OCI-LY1 (cell line): Measurements from ENCODE around the gene NLRP6.
A peak's percentile ranks its signal among the peaks of the same experiment; 100 is the strongest.
"Not testable (repeated sequence)": the region's sequence is repeated elsewhere in the genome, so short reads cannot be mapped to it uniquely, and the experiment has no call there.

ENCODE experiments used
- H2AFZ ChIP-seq: fragments of 200-600 bp; sonication (generic), shearing (Covaris generic); 2 replicates; pipeline ENCODE4 v1.6.0; 2014; ENCODE audit warnings: antibody characterized with exemption, mild to moderate bottlenecking, low read length
- H3F3A ChIP-seq: fragments of 200-600 bp; sonication (generic), shearing (Covaris generic); 2 replicates; pipeline ENCODE4 v1.6.0; 2014; ENCODE audit warnings: mild to moderate bottlenecking, antibody characterized with exemption, low read length, moderate library complexity; ENCODE audit not compliant: insufficient read depth
- H3K27ac ChIP-seq: fragments of 200-600 bp; sonication (generic); 2 replicates; pipeline ENCODE4 v1.5.1; 2014; ENCODE audit warnings: low read length, mixed run types, mild to moderate bottlenecking, low read depth; ENCODE audit not compliant: poor library complexity, severe bottlenecking
- H3K27me3 ChIP-seq: fragments of 200-600 bp; sonication (generic); 2 replicates; pipeline ENCODE4 v1.6.0; 2014; ENCODE audit warnings: antibody characterized with exemption, mild to moderate bottlenecking, low read length, moderate library complexity; ENCODE audit not compliant: insufficient read depth
- H3K36me3 ChIP-seq: fragments of 200-600 bp; sonication (generic); 2 replicates; pipeline ENCODE4 v1.6.1; 2014; ENCODE audit warnings: mild to moderate bottlenecking, antibody characterized with exemption, low read length, moderate library complexity, mixed read lengths; ENCODE audit not compliant: insufficient read depth
- H3K4me1 ChIP-seq: fragments of 200-600 bp; sonication (generic); 2 replicates; pipeline ENCODE4 v1.5.1; 2014; ENCODE audit warnings: mild to moderate bottlenecking, low read length, moderate library complexity; ENCODE audit not compliant: insufficient read depth, severe bottlenecking
- H3K4me2 ChIP-seq: fragments of 200-600 bp; sonication (generic), shearing (Covaris generic); 2 replicates; pipeline ENCODE4 v1.6.1; 2014; ENCODE audit warnings: low read length
- H3K4me3 ChIP-seq: fragments of 200-600 bp; sonication (generic); 2 replicates; pipeline ENCODE4 v1.5.1; 2014; ENCODE audit warnings: low read length, low read depth, mild to moderate bottlenecking, mixed read lengths; ENCODE audit not compliant: poor library complexity, severe bottlenecking
- H3K79me2 ChIP-seq: fragments of 200-600 bp; shearing (Covaris generic); 2 replicates; pipeline ENCODE4 v1.6.1; 2016; ENCODE audit warnings: mixed run types, low read length, mixed read lengths; ENCODE audit not compliant: insufficient read depth
- H3K9ac ChIP-seq: fragments of 200-600 bp; sonication (generic), shearing (Covaris generic); 2 replicates; pipeline ENCODE4 v1.6.1; 2014; ENCODE audit warnings: mild to moderate bottlenecking, low read length, mixed read lengths
- H3K9me2 ChIP-seq: fragments of 200-600 bp; sonication (generic), shearing (Covaris generic); 2 replicates; pipeline ENCODE4 v1.6.1; 2014; ENCODE audit warnings: low read depth, mild to moderate bottlenecking, low read length, mixed read lengths
- H3K9me3 ChIP-seq: fragments of 200-600 bp; shearing (Covaris generic); 2 replicates; pipeline ENCODE4 v1.6.1; 2014; ENCODE audit warnings: low read length, mixed read lengths
- H4K20me1 ChIP-seq: fragments of 200-600 bp; sonication (generic), shearing (Covaris generic); 2 replicates; pipeline ENCODE4 v1.6.0; 2016; ENCODE audit warnings: mild to moderate bottlenecking, low read length; ENCODE audit not compliant: insufficient read depth
- EZH2 ChIP-seq: fragments of 200-600 bp; sonication (generic), shearing (Covaris generic); IDR thresholded peaks from 2 replicates; pipeline ENCODE4 v1.8.0; 2017; ENCODE audit warnings: borderline replicate concordance, mixed run types, mild to moderate bottlenecking, antibody characterized with exemption, low read length, moderate library complexity, mixed read lengths
- TF ChIP-seq, protein P1 (sequence below): fragments of 200-600 bp; sonication (generic), shearing (Covaris generic); IDR thresholded peaks from 2 replicates; pipeline ENCODE4 v1.5.1; 2017; ENCODE audit warnings: mild to moderate bottlenecking, antibody characterized with exemption, low read length, moderate library complexity, mixed read lengths

NLRP6 gene

DNA sequence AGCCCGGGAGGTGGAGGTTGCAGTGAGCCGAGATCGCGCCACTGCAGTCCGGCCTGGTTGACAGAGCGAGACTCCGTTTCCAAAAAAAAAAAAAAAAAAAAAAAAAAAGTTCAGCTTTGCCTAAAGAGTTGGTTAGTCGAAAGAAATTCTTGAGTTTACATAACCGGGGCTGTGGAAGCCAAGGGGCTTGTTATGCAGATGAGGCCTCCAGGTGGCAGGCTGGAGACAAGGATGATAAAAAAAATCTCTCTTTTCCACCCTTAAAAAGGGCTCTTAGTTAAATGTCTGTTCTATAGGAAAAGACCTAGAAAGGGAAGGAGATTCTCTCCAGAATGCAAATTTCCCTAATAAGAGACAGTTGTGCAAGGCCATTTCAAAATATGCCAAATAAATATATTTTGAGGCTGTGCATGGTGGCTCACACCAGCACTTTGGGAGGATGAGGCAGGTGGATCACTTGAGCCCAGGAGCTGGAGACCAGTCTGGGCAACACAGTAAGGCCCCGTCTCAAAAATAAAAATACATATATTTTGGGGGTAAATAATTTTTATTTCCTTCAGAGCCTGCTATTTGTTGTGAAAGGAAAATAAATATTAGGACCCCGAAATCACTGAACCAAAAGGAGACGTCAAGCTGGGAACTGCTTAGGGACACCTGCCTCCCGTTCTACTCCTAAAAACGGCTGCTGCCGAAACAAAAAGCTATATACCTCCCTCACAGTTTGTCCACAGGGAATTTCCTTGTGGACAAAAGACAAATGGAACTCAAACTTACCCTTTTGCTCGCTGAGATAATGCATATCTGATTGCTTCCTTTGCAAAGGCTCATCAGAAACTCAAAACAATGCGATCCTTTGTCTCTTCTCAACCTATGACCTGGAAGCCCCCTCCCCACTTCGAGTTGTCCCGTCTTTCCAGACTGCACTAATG, 27.0 kb downstream of the NLRP6 start:
- Histone ChIP-seq H3K9ac (no peak overlapping the region), H3K4me2 (no peak overlapping the region), H3K79me2 (no peaks in the 10 kb centered on the region)

DNA sequence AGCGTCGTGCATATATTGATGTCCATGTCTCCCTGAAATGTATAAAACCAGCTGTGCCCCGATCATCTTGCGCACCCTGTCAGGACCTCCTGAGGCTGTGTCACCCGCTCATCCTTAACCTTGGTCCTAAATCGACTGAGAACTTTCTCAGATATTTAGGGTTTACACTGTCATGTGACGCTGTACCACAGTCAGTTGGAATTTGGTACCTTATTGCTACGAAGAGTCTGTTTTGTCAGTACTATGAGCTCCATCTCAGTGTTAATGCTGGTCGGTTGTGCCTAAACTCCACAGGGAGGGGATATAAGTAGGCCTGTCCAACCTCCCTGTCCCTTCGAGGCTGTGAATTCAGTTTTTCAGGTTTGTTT, 27.6 kb downstream of the NLRP6 start:
- no peak overlapping the region for H3K4me2 ChIP-seq
- H3F3A ChIP-seq: no peaks in the 10 kb centered on the region
- no peaks in the 10 kb centered on the region for H3K79me2 ChIP-seq
- no peaks in the 10 kb centered on the region for H3K27me3 ChIP-seq
- H4K20me1 ChIP-seq: no peaks in the 10 kb centered on the region
- peaks cover 7% of the 10 kb centered on the region for H3K4me1 ChIP-seq
- no peak overlapping the region for H2AFZ ChIP-seq
- no peak overlapping the region for H3K9ac ChIP-seq
- no peaks in the 10 kb centered on the region for H3K36me3 ChIP-seq
- no peaks in the 10 kb centered on the region for H3K9me2 ChIP-seq
- H3K9me3 ChIP-seq: no peaks in the 10 kb centered on the region
- H3K27ac ChIP-seq: no peak overlapping the region
- TF ChIP-seq, protein P1, sequence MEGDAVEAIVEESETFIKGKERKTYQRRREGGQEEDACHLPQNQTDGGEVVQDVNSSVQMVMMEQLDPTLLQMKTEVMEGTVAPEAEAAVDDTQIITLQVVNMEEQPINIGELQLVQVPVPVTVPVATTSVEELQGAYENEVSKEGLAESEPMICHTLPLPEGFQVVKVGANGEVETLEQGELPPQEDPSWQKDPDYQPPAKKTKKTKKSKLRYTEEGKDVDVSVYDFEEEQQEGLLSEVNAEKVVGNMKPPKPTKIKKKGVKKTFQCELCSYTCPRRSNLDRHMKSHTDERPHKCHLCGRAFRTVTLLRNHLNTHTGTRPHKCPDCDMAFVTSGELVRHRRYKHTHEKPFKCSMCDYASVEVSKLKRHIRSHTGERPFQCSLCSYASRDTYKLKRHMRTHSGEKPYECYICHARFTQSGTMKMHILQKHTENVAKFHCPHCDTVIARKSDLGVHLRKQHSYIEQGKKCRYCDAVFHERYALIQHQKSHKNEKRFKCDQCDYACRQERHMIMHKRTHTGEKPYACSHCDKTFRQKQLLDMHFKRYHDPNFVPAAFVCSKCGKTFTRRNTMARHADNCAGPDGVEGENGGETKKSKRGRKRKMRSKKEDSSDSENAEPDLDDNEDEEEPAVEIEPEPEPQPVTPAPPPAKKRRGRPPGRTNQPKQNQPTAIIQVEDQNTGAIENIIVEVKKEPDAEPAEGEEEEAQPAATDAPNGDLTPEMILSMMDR: no peak
- no peak for TF ChIP-seq EZH2
- no peak overlapping the region for H3K4me3 ChIP-seq

More for the DNA sequence above, 27.0 kb downstream of the NLRP6 start:
- no peaks in the 10 kb centered on the region for H3K9me2 ChIP-seq
- no peaks in the 10 kb centered on the region for H4K20me1 ChIP-seq
- no peak overlapping the region for H3K4me3 ChIP-seq
- H2AFZ ChIP-seq: no peak overlapping the region
- H3K27ac ChIP-seq: no peak overlapping the region
- H3K27me3 ChIP-seq: peaks cover 5% of the 10 kb centered on the region; the same call in 1 of the 2 replicates
- no peak for TF ChIP-seq EZH2
- TF ChIP-seq, protein P1: peak; percentile 79
- H3K9me3 ChIP-seq: no peaks in the 10 kb centered on the region
- no peaks in the 10 kb centered on the region for H3F3A ChIP-seq
- H3K36me3 ChIP-seq: no peaks in the 10 kb centered on the region
- peaks cover 7% of the 10 kb centered on the region for H3K4me1 ChIP-seq

DNA sequence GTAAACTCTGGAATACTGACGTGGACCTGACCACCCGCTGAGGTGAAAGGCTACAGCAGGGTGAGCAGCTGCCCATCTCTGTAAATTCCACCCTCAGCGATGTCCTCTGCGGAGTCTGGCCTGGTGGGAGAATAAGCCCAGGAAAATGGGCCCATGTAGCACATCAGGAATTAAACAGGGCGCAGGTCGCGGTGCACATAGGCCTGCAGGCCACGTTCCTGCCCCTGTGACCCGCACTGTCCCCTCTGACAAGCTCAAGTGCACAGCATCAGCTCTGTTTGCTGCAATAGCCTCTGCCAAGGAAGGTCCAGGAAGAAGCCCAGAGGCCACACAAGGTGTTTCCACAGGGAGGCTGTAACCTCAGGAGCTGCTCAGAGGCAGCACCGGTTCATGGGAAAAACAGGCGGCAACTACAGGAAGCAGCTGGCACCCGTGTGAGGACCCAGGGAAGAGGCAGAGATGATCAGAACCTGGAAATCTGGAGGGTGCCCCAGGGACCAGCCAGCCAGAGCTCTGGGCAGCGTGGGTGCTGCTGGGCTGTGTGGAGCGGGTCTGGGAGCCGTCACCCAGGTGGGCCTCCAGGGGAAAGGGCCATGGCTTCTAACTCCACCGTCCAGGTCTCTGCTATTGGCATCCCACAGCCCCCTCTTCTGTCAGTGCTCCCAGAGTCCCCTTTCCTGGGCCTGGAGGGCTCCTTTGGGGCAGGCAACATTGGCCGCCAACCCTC, 28.6 kb downstream of the NLRP6 start:
- Histone ChIP-seq H3K27ac (no peak overlapping the region), H3K79me2 (no peaks in the 10 kb centered on the region), H3K27me3 (peaks cover 3% of the 10 kb centered on the region), H3K36me3 (no peaks in the 10 kb centered on the region), H3K9ac (no peak overlapping the region), H3K4me3 (no peak overlapping the region), H3F3A (no peaks in the 10 kb centered on the region), H4K20me1 (no peaks in the 10 kb centered on the region), H3K4me2 (no peak overlapping the region), H2AFZ (no peak overlapping the region), H3K4me1 (peaks cover 7% of the 10 kb centered on the region), H3K9me2 (no peaks in the 10 kb centered on the region), H3K9me3 (no peaks in the 10 kb centered on the region)
- TF ChIP-seq EZH2: no peak
- TF ChIP-seq, protein P1: no peak

DNA sequence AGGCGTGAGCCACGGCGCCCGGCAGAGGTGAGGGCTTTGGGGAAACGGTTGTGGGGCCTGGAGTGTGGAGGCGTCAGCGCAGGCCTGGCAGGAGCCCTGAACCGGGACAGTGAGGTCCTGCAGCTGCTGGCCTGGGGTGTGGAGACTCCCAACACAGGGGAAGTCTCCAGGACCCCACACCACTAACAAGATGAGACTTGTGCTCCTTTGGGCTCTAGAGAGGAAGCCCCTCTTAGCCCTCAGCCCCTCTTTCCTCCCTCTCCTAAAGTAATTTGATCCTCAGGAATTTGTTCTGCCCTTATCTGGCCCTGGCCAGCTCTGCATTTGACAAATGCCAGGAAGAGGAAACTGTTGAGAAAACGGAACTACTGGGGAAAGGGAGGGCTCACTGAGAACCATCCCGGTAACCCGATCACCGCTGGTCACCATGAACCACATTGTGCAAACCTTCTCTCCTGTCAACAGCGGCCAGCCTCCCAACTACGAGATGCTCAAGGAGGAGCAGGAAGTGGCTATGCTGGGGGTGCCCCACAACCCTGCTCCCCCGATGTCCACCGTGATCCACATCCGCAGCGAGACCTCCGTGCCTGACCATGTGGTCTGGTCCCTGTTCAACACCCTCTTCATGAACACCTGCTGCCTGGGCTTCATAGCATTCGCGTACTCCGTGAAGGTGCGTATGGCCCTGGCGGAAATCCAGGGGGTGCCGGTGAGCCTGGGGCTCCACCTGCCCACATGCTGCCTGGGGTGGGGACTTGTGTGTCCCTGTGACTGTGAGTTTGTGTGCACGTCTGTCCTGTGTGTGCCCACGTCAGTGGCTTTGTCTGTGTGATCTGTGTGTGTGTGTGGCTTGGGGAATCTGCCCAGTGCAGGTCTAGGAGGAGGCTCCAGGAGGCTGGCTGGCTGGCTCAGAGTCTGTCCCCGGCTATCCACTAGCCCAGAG, 29.8 kb downstream of the NLRP6 start, which contains the start of gene IFITM2:
TSS of gene IFITM2 (plus strand) at position 51 of the 943 bp plus-strand sequence. CDS start at position 428, 377 bp downstream.
- H3K4me1 ChIP-seq, H3K9me3 ChIP-seq, H3K27me3 ChIP-seq, H3K27ac ChIP-seq, H4K20me1 ChIP-seq, H3K9me2 ChIP-seq, H3F3A ChIP-seq, H3K79me2 ChIP-seq, H3K36me3 ChIP-seq, H2AFZ ChIP-seq: not testable (repeated sequence)
- Histone ChIP-seq H3K4me3 (peak within 1 kb of the TSS; percentile 50), H3K4me2 (peak within 1 kb of the TSS; percentile 42; the same call in 1 of the 2 replicates), H3K9ac (peak within 1 kb of the TSS; percentile 18; the same call in 1 of the 2 replicates)
